GM18517 (cell line): ENCODE data around the gene ZNF560.
A peak's percentile ranks its signal among the peaks of the same experiment; 100 is the strongest.

Experiments
- ATAC-seq: cut with Tn5 transposase; IDR thresholded peaks from one replicate; pipeline ENCODE4 v1.9.1; 2021; ENCODE audit warnings: mild to moderate bottlenecking, moderate library complexity; ENCODE audit not compliant: unreplicated experiment

The ZNF560 gene

DNA sequence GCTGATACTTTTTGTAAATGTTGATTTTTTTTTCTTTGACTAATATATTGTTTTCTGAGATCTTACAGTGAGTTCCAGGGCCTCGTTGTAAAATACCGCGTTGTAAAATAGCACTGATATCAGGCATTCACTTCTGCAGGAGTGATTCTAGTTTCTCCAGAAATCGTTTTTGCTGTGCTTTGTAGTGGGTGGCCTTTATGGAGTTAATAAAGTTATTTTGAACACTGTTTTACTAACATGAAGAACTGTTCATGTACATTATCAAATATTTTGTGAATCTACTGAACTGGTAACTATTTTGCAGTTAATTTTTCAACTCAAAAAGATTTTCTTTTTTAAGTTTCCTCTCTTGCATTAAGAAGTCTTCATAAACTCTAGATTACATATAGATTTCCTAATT is 62.1 kb downstream of the ZNF560 start:
- no peak for ATAC-seq

DNA sequence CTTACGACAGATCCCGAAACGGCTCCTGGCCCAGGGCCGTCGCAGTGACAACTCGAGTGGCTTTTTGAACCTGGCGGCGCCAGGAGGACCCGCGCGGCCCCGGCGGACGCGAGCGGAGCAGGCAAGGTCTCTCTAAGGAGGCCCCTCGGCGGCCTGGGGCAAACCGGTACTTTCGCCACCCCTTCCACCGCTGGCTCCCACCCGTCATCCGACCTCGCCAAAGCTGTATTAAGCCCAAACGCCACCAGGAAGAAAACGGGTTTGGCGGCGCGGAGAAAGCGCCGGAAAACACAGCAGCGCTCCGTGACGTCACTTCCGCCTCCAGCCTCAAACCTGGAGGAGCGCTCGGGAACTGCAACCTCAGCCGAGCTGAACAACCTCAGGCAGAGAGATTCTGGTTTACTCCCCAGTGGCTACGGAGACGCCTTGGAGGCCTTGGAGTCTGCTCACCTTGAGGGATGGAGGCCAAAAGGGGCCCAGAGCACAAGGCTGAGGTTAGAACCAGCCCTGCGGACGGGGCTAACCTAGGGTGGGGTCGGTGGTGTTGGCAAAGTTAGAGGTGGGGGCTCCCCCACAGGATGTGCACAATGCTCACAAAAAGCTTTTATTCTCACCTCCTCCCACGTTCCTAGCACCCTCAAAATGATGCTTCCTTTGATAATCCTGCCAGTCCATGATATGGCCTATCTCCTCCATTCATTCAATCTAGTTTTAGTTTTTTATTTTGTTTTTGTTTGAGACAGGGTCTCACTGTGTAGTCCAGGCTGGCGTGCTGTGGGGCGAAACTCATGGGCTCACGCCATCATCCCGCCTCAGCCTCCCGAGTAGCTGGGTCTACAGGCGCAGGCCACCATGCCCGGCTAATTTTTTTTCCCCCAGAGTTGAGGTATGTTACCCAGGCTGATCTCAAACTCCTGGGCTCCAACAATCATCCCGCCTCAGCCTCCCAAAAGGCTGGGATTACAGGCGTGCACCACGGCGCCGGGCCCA is 62.8 kb downstream of the ZNF560 start, which contains the start of gene ZNF266:
Gene ZNF266 (minus strand): TSS at position 295 of the 990 bp plus-strand sequence. CDS start 15,484 bp downstream, outside the sequence.
- ATAC-seq: peak; percentile 86

- ATAC-seq: no peak
Observed at GRCh38 chr19:9431475-9431874, 66.9 kb downstream of the ZNF560 start.

DNA sequence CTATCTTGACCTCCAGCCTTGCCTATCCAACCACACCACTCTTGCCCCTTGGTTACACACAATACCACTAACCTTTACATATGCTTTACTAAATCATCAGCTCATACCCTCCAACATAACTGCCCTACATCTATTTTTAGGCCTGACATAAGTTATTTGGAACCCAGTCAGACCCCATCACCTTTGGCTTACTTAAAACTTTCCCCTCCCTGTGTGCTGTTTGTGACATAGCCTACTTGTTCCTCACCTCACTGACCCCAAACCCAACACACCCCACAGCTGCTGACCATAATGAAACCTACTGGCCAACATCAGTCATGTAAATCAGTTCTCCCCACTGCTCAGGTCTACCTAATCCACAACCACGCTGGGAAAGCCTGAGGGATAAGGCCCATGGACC is 68.0 kb downstream of the ZNF560 start:
- no peak for ATAC-seq

GRCh38 chr19:9427941-9428340 is 70.5 kb downstream of the ZNF560 start:
- no peak for ATAC-seq
